GM18909 (cell line): ENCODE measurements around the gene PLA2G4E.

Experiments used
- ATAC-seq: cut with Tn5 transposase; IDR thresholded peaks from one replicate; pipeline ENCODE4 v1.9.1; 2021; ENCODE audit warnings: mild to moderate bottlenecking; ENCODE audit not compliant: unreplicated experiment, poor library complexity

Gene PLA2G4E

GRCh38 chr15:42020713-42021273, at the start of gene PLA2G4E:
Gene PLA2G4E (minus strand): TSS chr15:42021042. CDS start chr15:42021030, 12 bp downstream.
- no peak for ATAC-seq

GRCh38 chr15:42070279-42070975, 49.6 kb upstream of the PLA2G4E start:
- ATAC-seq = no peak

- ATAC-seq = no peak
These were observed 48.8 kb upstream of the PLA2G4E start for GRCh38 chr15:42069496-42070278.

GRCh38 chr15:42069025-42069424, 48.2 kb upstream of the PLA2G4E start:
- no peak for ATAC-seq

- ATAC-seq = no peak
These were observed 47.8 kb upstream of the PLA2G4E start for GRCh38 chr15:42068601-42069000.

GRCh38 chr15:42066764-42067415, 46.0 kb upstream of the PLA2G4E start:
- ATAC-seq = no peak

- no peak for ATAC-seq
These were observed 44.6 kb upstream of the PLA2G4E start for GRCh38 chr15:42065468-42065867.

- ATAC-seq = no peak
These were observed 44.2 kb upstream of the PLA2G4E start for GRCh38 chr15:42065033-42065432.

- ATAC-seq = no peak
These were observed 43.4 kb upstream of the PLA2G4E start for GRCh38 chr15:42064271-42064670.

- ATAC-seq = no peak
These were observed 42.4 kb upstream of the PLA2G4E start for GRCh38 chr15:42063122-42063848.

GRCh38 chr15:42062284-42062806, 41.5 kb upstream of the PLA2G4E start:
- ATAC-seq = no peak

GRCh38 chr15:42060797-42061196, 40.0 kb upstream of the PLA2G4E start:
- ATAC-seq = no peak

- no peak for ATAC-seq
These were observed 39.6 kb upstream of the PLA2G4E start for GRCh38 chr15:42060477-42060763.

GRCh38 chr15:42059661-42060476, 39.0 kb upstream of the PLA2G4E start:
- ATAC-seq = no peak

- ATAC-seq = no peak
These were observed 37.9 kb upstream of the PLA2G4E start for GRCh38 chr15:42058791-42059190.

GRCh38 chr15:42057799-42058646, 37.2 kb upstream of the PLA2G4E start:
- no peak for ATAC-seq

GRCh38 chr15:42056934-42057798, 36.3 kb upstream of the PLA2G4E start:
- ATAC-seq = no peak

GRCh38 chr15:42053914-42054313, 33.1 kb upstream of the PLA2G4E start:
- no peak for ATAC-seq
